ENCODE measurements around the gene R3HDM1.

- TF ChIP-seq CTCF (IDR thresholded peaks at IDR 0.05) (no peak), POLR2A (IDR thresholded peaks at IDR 0.05) (no peak)
Measured at GRCh38 chr2:135485441-135485840, 45.8 kb upstream of the R3HDM1 start.

Data from right lobe of liver (tissue), 4 donors.